H1 (cell line): ENCODE data around the gene GABRE. TPM values are rescaled to one million over a fixed set of nuclear protein-coding genes. Genes with fewer than 3 reads are reported as not detected.

Experiments
- CTCF ChIA-PET: fragments of 300-600 bp; sonication (Branson Sonifier 250); formaldehyde crosslinking; loops from one replicate; lab custom pipeline; 2021; ENCODE audit not compliant: partially characterized antibody; lab: Charles Lee
- POLR2A ChIA-PET: fragments of 300-600 bp; sonication (Branson Sonifier 250); formaldehyde crosslinking; loops from one replicate; lab custom pipeline; 2021; ENCODE audit warnings: inconsistent platforms; ENCODE audit not compliant: partially characterized antibody; lab: Charles Lee
- DNase-seq, 2 experiments: peaks; one replicate each; pipeline versions ENCODE4 v3.0.0 to v3.0.0-alpha.2; 2010 to 2022; ENCODE audit warnings: low spot score in 2 of 2, low read depth in 1 of 2, mixed read lengths in 1 of 2
- FAIRE-seq: peaks from 2 replicates; lab custom pipeline; 2011; peaks lifted over from hg19 to GRCh38; lab: Jason Lieb, UNC
- H2AFZ ChIP-seq: 2 replicates; pipeline ENCODE4 v1.8.1; 2012; ENCODE audit warnings: low read length, inconsistent platforms
- H2AK5ac ChIP-seq: 2 replicates; pipeline ENCODE4 v1.6.1; 2013; ENCODE audit warnings: low read depth, low read length
- H2BK120ac ChIP-seq: replicated peaks from 2 replicates; pipeline ENCODE3; 2013; ENCODE audit warnings: low read depth, low read length, inconsistent platforms
- H2BK12ac ChIP-seq: 2 replicates; pipeline ENCODE4 v1.6.1; 2013; ENCODE audit warnings: low read depth, low read length
- H2BK15ac ChIP-seq: 2 replicates; pipeline ENCODE4 v1.6.1; 2013; ENCODE audit warnings: low read length
- H2BK20ac ChIP-seq: 2 replicates; pipeline ENCODE4 v1.6.1; 2013; ENCODE audit warnings: low read length
- H2BK5ac ChIP-seq: 2 replicates; pipeline ENCODE4 v1.6.1; 2013; ENCODE audit warnings: low read depth, low read length
- H3K14ac ChIP-seq: 2 replicates; pipeline ENCODE4 v1.6.1; 2013; ENCODE audit warnings: inconsistent platforms; ENCODE audit not compliant: insufficient read length
- H3K18ac ChIP-seq: 2 replicates; pipeline ENCODE4 v1.6.1; 2013; ENCODE audit warnings: low read length; ENCODE audit errors: extremely low read depth
- H3K23ac ChIP-seq: 2 replicates; pipeline ENCODE4 v1.6.1; 2013; ENCODE audit warnings: inconsistent platforms; ENCODE audit not compliant: insufficient read length
- H3K23me2 ChIP-seq: 2 replicates; pipeline ENCODE4 v1.6.1; 2013; ENCODE audit warnings: low read depth, low read length
- H3K27ac ChIP-seq: 2 replicates; pipeline ENCODE4 v1.6.1; 2011; ENCODE audit warnings: low read depth, low read length, inconsistent platforms
- H3K27me3 ChIP-seq, 4 experiments: replicated peaks in 1 of 4; 1 replicate in 1 of 4; 2 replicates in 3 of 4; pipeline versions ENCODE4 v1.6.1 to v1.8.1; 2011 to 2013; ENCODE audit warnings: low read length in 3 of 4, mild to moderate bottlenecking in 3 of 4, inconsistent platforms in 2 of 4, mixed read lengths in 2 of 4, moderate library complexity in 1 of 4; ENCODE audit not compliant: control insufficient read depth in 3 of 4, insufficient read depth in 3 of 4; ENCODE audit errors: extremely low read depth in 1 of 4
- H3K36me3 ChIP-seq, 4 experiments: 2 replicates each; pipeline versions ENCODE4 v1.6.1 to v1.8.1; 2011 to 2013; ENCODE audit warnings: mild to moderate bottlenecking in 4 of 4, low read length in 3 of 4, moderate library complexity in 2 of 4, control low read depth in 1 of 4, inconsistent platforms in 1 of 4; ENCODE audit not compliant: insufficient read depth in 4 of 4, control insufficient read depth in 2 of 4
- H3K4ac ChIP-seq: replicated peaks from 2 replicates; pipeline ENCODE3; 2013; ENCODE audit warnings: low read length, low read depth, mixed read lengths, inconsistent platforms; ENCODE audit not compliant: insufficient read length
- H3K4me1 ChIP-seq, 4 experiments: replicated peaks in 1 of 4; 1 replicate in 1 of 4; 2 replicates in 3 of 4; pipeline versions ENCODE4 v1.6.1 to v1.8.1; 2011 to 2013; ENCODE audit warnings: low read length in 3 of 4, inconsistent platforms in 2 of 4, mixed read lengths in 1 of 4; ENCODE audit not compliant: insufficient read depth in 4 of 4, control insufficient read depth in 3 of 4
- H3K4me2 ChIP-seq, 2 experiments: 2 replicates each; pipeline versions ENCODE4 v1.6.1 to v1.8.1; 2011 to 2013; ENCODE audit warnings: low read depth in 2 of 2, low read length in 2 of 2, control low read depth in 1 of 2, inconsistent platforms in 1 of 2, mild to moderate bottlenecking in 1 of 2; ENCODE audit not compliant: insufficient read depth in 1 of 2
- H3K4me3 ChIP-seq, 4 experiments: fragments of 200-600, 300-600 bp in 1 of 4; sonication (generic), shearing (Covaris generic), sonication (Bioruptor Twin) in 1 of 4; 2 replicates each; pipeline versions ENCODE4 v1.5.1 to v1.8.1; 2011 to 2016; ENCODE audit warnings: low read length in 4 of 4, low read depth in 3 of 4, control low read depth in 2 of 4, inconsistent platforms in 2 of 4, mild to moderate bottlenecking in 2 of 4, mixed read lengths in 1 of 4, moderate library complexity in 1 of 4; ENCODE audit not compliant: insufficient read depth in 2 of 4; ENCODE audit errors: extremely low read depth in 1 of 4
- H3K56ac ChIP-seq: replicated peaks from 2 replicates; pipeline ENCODE3; 2013; ENCODE audit warnings: low read depth, mild to moderate bottlenecking, mixed read lengths, low read length, inconsistent platforms; ENCODE audit not compliant: insufficient read length
- H3K79me1 ChIP-seq: 2 replicates; pipeline ENCODE4 v1.6.1; 2013; ENCODE audit warnings: low read depth, low read length, control low read depth
- H3K79me2 ChIP-seq, 2 experiments: 2 replicates each; pipeline versions ENCODE4 v1.6.1 to v1.8.1; 2012 to 2013; ENCODE audit warnings: low read length in 2 of 2, mild to moderate bottlenecking in 2 of 2, inconsistent platforms in 1 of 2; ENCODE audit not compliant: insufficient read depth in 2 of 2, control insufficient read depth in 1 of 2
- H3K9ac ChIP-seq, 4 experiments: replicated peaks in 1 of 4; 1 replicate in 1 of 4; 2 replicates in 3 of 4; pipeline versions ENCODE4 v1.6.1 to v1.8.1; 2011 to 2013; ENCODE audit warnings: low read depth in 3 of 4, low read length in 3 of 4, control low read depth in 2 of 4, mild to moderate bottlenecking in 2 of 4, moderate library complexity in 2 of 4, inconsistent platforms in 1 of 4; ENCODE audit errors: extremely low read depth in 1 of 4
- H3K9me3 ChIP-seq, 2 experiments: 2 replicates each; pipeline versions ENCODE4 v1.6.1 to v1.8.1; 2012 to 2013; ENCODE audit warnings: mild to moderate bottlenecking in 2 of 2, moderate library complexity in 2 of 2, control low read depth in 1 of 2, inconsistent platforms in 1 of 2, low read depth in 1 of 2, low read length in 1 of 2, mixed read lengths in 1 of 2; ENCODE audit not compliant: insufficient read depth in 2 of 2
- H4K20me1 ChIP-seq, 2 experiments: replicated peaks in 1 of 2; 2 replicates each; pipeline versions ENCODE3 to v1.8.1; 2011 to 2013; ENCODE audit warnings: inconsistent platforms in 2 of 2, low read length in 2 of 2, mild to moderate bottlenecking in 1 of 2; ENCODE audit not compliant: insufficient read depth in 2 of 2, control insufficient read depth in 1 of 2
- H4K5ac ChIP-seq: 2 replicates; pipeline ENCODE4 v1.6.1; 2013; ENCODE audit warnings: low read length, low read depth, mixed read lengths, inconsistent platforms; ENCODE audit not compliant: insufficient read length
- H4K8ac ChIP-seq: 2 replicates; pipeline ENCODE4 v1.8.0; 2013; ENCODE audit warnings: mild to moderate bottlenecking, moderate library complexity, low read length, inconsistent platforms; ENCODE audit not compliant: insufficient read depth; ENCODE audit errors: extremely low read depth
- H4K91ac ChIP-seq: replicated peaks from 2 replicates; pipeline ENCODE3; 2013; ENCODE audit warnings: low read length, mixed read lengths, inconsistent platforms; ENCODE audit not compliant: insufficient read length
- CEBPB ChIP-seq: IDR thresholded peaks from 2 replicates; pipeline ENCODE4 v1.6.1; 2012; ENCODE audit warnings: low read depth, low read length
- CREB1 ChIP-seq: IDR thresholded peaks from 2 replicates; pipeline ENCODE4 v1.6.1; 2012; ENCODE audit warnings: inconsistent platforms
- GABPA ChIP-seq: IDR thresholded peaks from 2 replicates; pipeline ENCODE4 v1.6.1; 2011; ENCODE audit warnings: mild to moderate bottlenecking, low read length, moderate library complexity, borderline replicate concordance; ENCODE audit not compliant: insufficient read depth
- NRF1 ChIP-seq: IDR thresholded peaks from 2 replicates; pipeline ENCODE4 v1.6.1; 2011; ENCODE audit warnings: mild to moderate bottlenecking, low read depth, low read length, improper control_type of control experiment
- WGBS, 2 experiments: shearing (Covaris generic) in 1 of 2; methylation state at CpG; one replicate each; pipeline versions ENCODE4 v1.1.6 to v1.1.7; 2013 to 2015; ENCODE audit warnings: low lambda C conversion rate in 2 of 2, mixed read lengths in 2 of 2, inconsistent platforms in 1 of 2, low coverage in 1 of 2, missing lambda C conversion rate in 1 of 2; ENCODE audit not compliant: insufficient replicate concordance in 2 of 2, insufficient coverage in 1 of 2, insufficient read length in 1 of 2; ENCODE audit errors: extremely low coverage in 1 of 2, missing lambda C conversion rate in 1 of 2; 5-methylcytosine and 5-hydroxymethylcytosine counted together
- polyA plus RNA-seq, 7 experiments: library from polyadenylated mRNA; depleted of rRNA in 3 of 7; stranded (reverse) in 5 of 7; unstranded in 2 of 7; fragments of >200 nt in 5 of 7; fragments of 200-250 nt in 2 of 7; gene quantifications; 1 replicate in 5 of 7; 2 replicates in 1 of 7; 4 replicates in 1 of 7; pipeline versions ENCODE4 v1.2.1 to v1.2.3, GENCODE V29; 2011 to 2013; ENCODE audit warnings: missing spikeins in 2 of 7, mixed read lengths in 2 of 7
- total RNA-seq: library from RNA; stranded (reverse); fragmentation: NEBNext Ultra II Directional; extraction: Animal tissue kit (Norgen Biotek cat#: 25700); gene quantifications from 2 replicates; pipeline ENCODE4 v1.2.1, GENCODE V29; 2021

GABRE gene
- total and polyA plus RNA-seq, 2 of the 8 experiments (the other 6 are each of a cell fraction or from before 2014, with no cell fraction given): 5.5 to 7.0 TPM

DNA sequence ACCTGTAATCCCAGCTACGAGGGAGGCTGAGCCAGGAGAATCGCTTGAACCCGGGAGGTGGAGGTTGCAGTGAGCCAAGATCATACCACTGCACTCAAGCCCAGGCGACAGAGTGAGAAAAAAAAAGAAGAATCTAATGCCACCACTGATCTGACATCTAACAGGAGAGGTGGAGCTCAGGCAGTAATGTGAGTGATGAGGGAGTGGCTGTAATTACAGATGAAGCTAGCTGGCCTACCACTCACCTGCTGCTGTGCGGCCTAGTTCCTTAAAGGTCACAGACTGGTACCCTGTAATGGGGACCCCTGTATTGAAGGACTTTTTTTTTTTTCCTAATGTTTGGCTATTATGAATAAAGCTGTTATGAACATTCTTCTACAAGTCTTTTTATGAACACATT, 25.3 kb upstream of the GABRE start:
- Histone ChIP-seq H3K79me1 (no peaks in the 10 kb centered on the region), H2AFZ (no peak overlapping the region), H3K4me1 (no peaks in the 10 kb centered on the region), H3K9me3 (no peaks in the 10 kb centered on the region), H2BK120ac (no peak overlapping the region), H3K23me2 (no peaks in the 10 kb centered on the region), H3K36me3 (no peaks in the 10 kb centered on the region), H2BK5ac (no peak overlapping the region), H3K27me3 (no peaks in the 10 kb centered on the region), H2BK15ac (no peak overlapping the region), H2BK12ac (no peak overlapping the region), H3K4me2 (no peak overlapping the region), H4K8ac (no peak overlapping the region), H4K91ac (no peak overlapping the region), H3K56ac (no peak overlapping the region), H3K14ac (no peak overlapping the region), H3K4ac (no peak overlapping the region), H3K27ac (no peak overlapping the region), H3K23ac (no peak overlapping the region), H4K5ac (no peak overlapping the region), H2BK20ac (no peak overlapping the region), H3K79me2 (no peaks in the 10 kb centered on the region), H3K4me3 (no peak overlapping the region), H3K9ac (no peak overlapping the region), H3K18ac (no peak overlapping the region), H2AK5ac (no peak overlapping the region), H4K20me1 (no peaks in the 10 kb centered on the region)
- DNase-seq (no peak), FAIRE-seq (no peak)
- CTCF ChIA-PET: interaction anchor here (0.7 kb wide), 1 partner anchor 15 kb away, joined by 3 read pairs; no protein-coding TSS in a partner anchor
- POLR2A ChIA-PET: no interaction called here
- TF ChIP-seq NRF1 (no peak), GABPA (no peak), CEBPB (no peak), CREB1 (no peak)
- WGBS, 2 experiments: 83% methylated on average over 1 of the region's 5 CpGs; no CpG with 5 or more reads in 1 of the 2 experiments
